WTC11 (cell line): ENCODE measurements around the gene IL6R. TPM values are rescaled to one million over a fixed set of nuclear protein-coding genes. Genes with fewer than 3 reads are reported as not detected.

Source experiments
- ATAC-seq: fragments of 200-7000 bp; cut with Tn5 transposase; 2 replicates; pipeline ENCODE4 v1.10.0; 2021; ENCODE audit warnings: mild to moderate bottlenecking, moderate library complexity
- CTCF ChIA-PET: fragments of 300-600 bp; sonication (Branson Sonifier 250); formaldehyde crosslinking; loops from one replicate; lab custom pipeline; 2021; ENCODE audit warnings: antibody characterized with exemption; lab: Charles Lee
- POLR2A ChIA-PET: fragments of 350-600 bp; sonication (Branson Sonifier 250); formaldehyde crosslinking; loops from one replicate; lab custom pipeline; 2021; ENCODE audit warnings: antibody characterized with exemption; lab: Charles Lee
- DNase-seq: peaks from one replicate; pipeline ENCODE4 v3.0.0; 2021; ENCODE audit warnings: low spot score
- H3K27ac Mint-ChIP-seq: 2 replicates; pipeline ENCODE4 v1.8.0; 2021; ENCODE audit warnings: mixed read lengths
- H3K27me3 Mint-ChIP-seq: 2 replicates; pipeline ENCODE4 v1.8.0; 2021; ENCODE audit warnings: low read depth, mild to moderate bottlenecking, moderate library complexity, mixed read lengths
- H3K36me3 Mint-ChIP-seq: 2 replicates; pipeline ENCODE4 v1.8.0; 2021; ENCODE audit warnings: mixed read lengths
- H3K4me1 Mint-ChIP-seq: 2 replicates; pipeline ENCODE4 v1.8.0; 2022; ENCODE audit warnings: mixed read lengths
- H3K4me3 Mint-ChIP-seq: 2 replicates; pipeline ENCODE4 v1.8.0; 2021; ENCODE audit warnings: mild to moderate bottlenecking, moderate library complexity, mixed read lengths
- H3K9me3 Mint-ChIP-seq: 2 replicates; pipeline ENCODE4 v1.8.0; 2021; ENCODE audit warnings: mixed read lengths
- EMX1 ChIP-seq: fragments of 250-450 bp; sonication (Bioruptor Pico); IDR thresholded peaks from 2 replicates; pipeline ENCODE4 v1.8.0; 2021; ENCODE audit warnings: mild to moderate bottlenecking
- FOXK1 ChIP-seq: sonication (generic); formaldehyde crosslinking; IDR thresholded peaks from 2 replicates; pipeline ENCODE4 v1.8.0; 2022; ENCODE audit warnings: mild to moderate bottlenecking, moderate library complexity, missing genetic modification reagents
- FOXP1 ChIP-seq: sonication (generic); formaldehyde crosslinking; IDR thresholded peaks from 2 replicates; pipeline ENCODE4 v1.8.0; 2022; ENCODE audit warnings: missing genetic modification reagents, mild to moderate bottlenecking, moderate library complexity, borderline replicate concordance
- NFATC4 ChIP-seq: fragments of 250-450 bp; sonication (Bioruptor Pico); IDR thresholded peaks from 2 replicates; pipeline ENCODE4 v1.9.0; 2021; ENCODE audit warnings: mild to moderate bottlenecking
- NR2C2 ChIP-seq: sonication (generic); formaldehyde crosslinking; IDR thresholded peaks from 2 replicates; pipeline ENCODE4 v1.8.0; 2022; ENCODE audit warnings: mild to moderate bottlenecking, missing genetic modification reagents
- ZNF138 ChIP-seq: sonication (generic); formaldehyde crosslinking; conservative IDR thresholded peaks from 2 replicates; pipeline ENCODE4 v1.8.1; 2022; ENCODE audit warnings: mild to moderate bottlenecking, moderate library complexity, missing genetic modification reagents
- ZNF263 ChIP-seq: sonication (generic); formaldehyde crosslinking; IDR thresholded peaks from 2 replicates; pipeline ENCODE4 v1.8.1; 2022; ENCODE audit warnings: low read depth, mild to moderate bottlenecking, moderate library complexity, missing genetic modification reagents
- ZNF396 ChIP-seq: fragments of 250-450 bp; sonication (Bioruptor Pico); IDR thresholded peaks from 2 replicates; pipeline ENCODE4 v1.8.0; 2021; ENCODE audit warnings: mild to moderate bottlenecking, moderate library complexity, borderline replicate concordance
- total RNA-seq: library from RNA; stranded (reverse); gene quantifications from 3 replicates; pipeline ENCODE4 v1.2.3, GENCODE V29; 2021
- TF ChIP-seq, protein P1 (sequence below): fragments of 250-450 bp; sonication (Bioruptor Pico); conservative IDR thresholded peaks from 2 replicates; pipeline ENCODE4 v1.9.0; 2021; ENCODE audit warnings: mild to moderate bottlenecking
- TF ChIP-seq, protein P2 (sequence below): sonication (generic); formaldehyde crosslinking; IDR thresholded peaks from 2 replicates; pipeline ENCODE4 v1.8.0; 2022; ENCODE audit warnings: mild to moderate bottlenecking, missing genetic modification reagents
- TF ChIP-seq, protein P3 (sequence below): sonication (generic); formaldehyde crosslinking; IDR thresholded peaks from 2 replicates; pipeline ENCODE4 v1.8.0; 2023; ENCODE audit warnings: mild to moderate bottlenecking, missing genetic modification reagents
- TF ChIP-seq, protein P4 (sequence below): sonication (generic); formaldehyde crosslinking; IDR thresholded peaks from 2 replicates; pipeline ENCODE4 v1.8.1; 2023; ENCODE audit warnings: mild to moderate bottlenecking, missing genetic modification reagents
- TF ChIP-seq, protein P5 (sequence below): sonication (generic); formaldehyde crosslinking; IDR thresholded peaks from 2 replicates; pipeline ENCODE4 v1.8.1; 2022; ENCODE audit warnings: low read depth, mild to moderate bottlenecking, moderate library complexity, missing genetic modification reagents, borderline replicate concordance
- TF ChIP-seq, protein P6 (sequence below): fragments of 250-450 bp; sonication (Bioruptor Pico); IDR thresholded peaks from 2 replicates; pipeline ENCODE4 v1.8.0; 2021; ENCODE audit warnings: mild to moderate bottlenecking
- TF ChIP-seq, protein P7 (sequence below): sonication (generic); formaldehyde crosslinking; IDR thresholded peaks from 2 replicates; pipeline ENCODE4 v1.8.1; 2022; ENCODE audit warnings: mild to moderate bottlenecking, missing genetic modification reagents, moderate library complexity, borderline replicate concordance

Gene IL6R
- total RNA-seq, 1 experiment from 2014 or later: 7.0 TPM

DNA sequence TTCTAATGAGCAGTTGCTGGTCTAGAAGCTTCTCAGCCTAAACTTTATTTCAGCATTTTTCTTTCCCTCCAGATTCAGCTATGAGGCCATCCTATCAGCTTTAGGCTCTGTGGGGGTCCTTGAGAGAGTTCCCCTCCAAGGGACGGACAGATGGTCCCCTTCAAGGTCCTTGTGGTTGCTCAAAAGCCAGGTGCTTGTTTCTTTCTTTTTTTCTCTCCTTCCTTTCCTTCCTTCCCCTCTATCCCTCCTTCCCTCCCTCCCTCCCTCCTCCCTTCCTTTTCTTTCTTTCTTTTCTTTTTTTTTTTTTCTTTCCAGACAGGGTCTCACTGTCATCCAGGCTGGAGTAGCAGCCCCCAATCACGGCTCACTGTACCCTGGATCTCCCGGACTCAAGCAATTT lies 1.2 kb upstream of the IL6R start:
- Mint-ChIP-seq H3K4me1 (peaks cover 24% of the 10 kb centered on the region), H3K27me3 (peaks cover 49% of the 10 kb centered on the region)
- POLR2A ChIA-PET: no interaction called here
- TF ChIP-seq, protein P1, sequence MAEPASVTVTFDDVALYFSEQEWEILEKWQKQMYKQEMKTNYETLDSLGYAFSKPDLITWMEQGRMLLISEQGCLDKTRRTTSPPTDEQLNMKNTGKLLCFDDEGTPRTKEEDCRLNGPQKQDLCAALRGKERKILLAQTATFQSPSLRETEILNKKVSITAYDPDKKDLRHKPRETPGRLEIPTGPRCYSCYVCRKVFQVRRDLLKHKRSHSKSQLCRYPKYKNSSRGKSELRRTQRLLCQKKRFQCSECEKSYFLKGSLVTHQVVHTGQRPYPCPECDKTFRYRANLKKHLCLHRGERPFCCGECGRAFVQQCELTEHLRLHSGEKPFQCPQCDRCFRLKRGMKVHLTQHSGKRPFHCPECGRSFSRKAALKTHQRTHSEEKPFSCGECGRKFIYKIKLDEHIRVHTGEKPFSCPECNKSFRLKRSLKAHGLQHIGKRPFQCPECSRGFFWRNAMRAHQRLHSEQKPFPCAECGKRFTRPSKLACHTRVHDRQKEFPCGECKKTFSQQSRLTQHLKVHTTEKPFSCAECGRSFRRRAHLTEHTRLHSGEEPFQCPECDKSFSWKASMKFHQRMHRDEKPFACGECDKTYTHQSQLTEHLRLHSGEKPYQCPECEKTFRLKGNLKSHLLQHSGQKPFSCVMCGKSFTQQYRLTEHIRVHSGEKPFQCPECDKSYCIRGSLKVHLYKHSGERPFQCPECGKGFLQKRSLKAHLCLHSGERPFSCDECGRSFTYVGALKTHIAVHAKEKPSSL (CRISPR knock-in tag): no peak
- TF ChIP-seq, protein P2, sequence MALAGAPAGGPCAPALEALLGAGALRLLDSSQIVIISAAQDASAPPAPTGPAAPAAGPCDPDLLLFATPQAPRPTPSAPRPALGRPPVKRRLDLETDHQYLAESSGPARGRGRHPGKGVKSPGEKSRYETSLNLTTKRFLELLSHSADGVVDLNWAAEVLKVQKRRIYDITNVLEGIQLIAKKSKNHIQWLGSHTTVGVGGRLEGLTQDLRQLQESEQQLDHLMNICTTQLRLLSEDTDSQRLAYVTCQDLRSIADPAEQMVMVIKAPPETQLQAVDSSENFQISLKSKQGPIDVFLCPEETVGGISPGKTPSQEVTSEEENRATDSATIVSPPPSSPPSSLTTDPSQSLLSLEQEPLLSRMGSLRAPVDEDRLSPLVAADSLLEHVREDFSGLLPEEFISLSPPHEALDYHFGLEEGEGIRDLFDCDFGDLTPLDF: no peak
- TF ChIP-seq, protein P3, sequence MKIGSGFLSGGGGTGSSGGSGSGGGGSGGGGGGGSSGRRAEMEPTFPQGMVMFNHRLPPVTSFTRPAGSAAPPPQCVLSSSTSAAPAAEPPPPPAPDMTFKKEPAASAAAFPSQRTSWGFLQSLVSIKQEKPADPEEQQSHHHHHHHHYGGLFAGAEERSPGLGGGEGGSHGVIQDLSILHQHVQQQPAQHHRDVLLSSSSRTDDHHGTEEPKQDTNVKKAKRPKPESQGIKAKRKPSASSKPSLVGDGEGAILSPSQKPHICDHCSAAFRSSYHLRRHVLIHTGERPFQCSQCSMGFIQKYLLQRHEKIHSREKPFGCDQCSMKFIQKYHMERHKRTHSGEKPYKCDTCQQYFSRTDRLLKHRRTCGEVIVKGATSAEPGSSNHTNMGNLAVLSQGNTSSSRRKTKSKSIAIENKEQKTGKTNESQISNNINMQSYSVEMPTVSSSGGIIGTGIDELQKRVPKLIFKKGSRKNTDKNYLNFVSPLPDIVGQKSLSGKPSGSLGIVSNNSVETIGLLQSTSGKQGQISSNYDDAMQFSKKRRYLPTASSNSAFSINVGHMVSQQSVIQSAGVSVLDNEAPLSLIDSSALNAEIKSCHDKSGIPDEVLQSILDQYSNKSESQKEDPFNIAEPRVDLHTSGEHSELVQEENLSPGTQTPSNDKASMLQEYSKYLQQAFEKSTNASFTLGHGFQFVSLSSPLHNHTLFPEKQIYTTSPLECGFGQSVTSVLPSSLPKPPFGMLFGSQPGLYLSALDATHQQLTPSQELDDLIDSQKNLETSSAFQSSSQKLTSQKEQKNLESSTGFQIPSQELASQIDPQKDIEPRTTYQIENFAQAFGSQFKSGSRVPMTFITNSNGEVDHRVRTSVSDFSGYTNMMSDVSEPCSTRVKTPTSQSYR (CRISPR knock-in tag): no peak
- TF ChIP-seq NR2C2 (no peak), FOXP1 (CRISPR knock-in tag) (no peak)
- TF ChIP-seq, protein P4, sequence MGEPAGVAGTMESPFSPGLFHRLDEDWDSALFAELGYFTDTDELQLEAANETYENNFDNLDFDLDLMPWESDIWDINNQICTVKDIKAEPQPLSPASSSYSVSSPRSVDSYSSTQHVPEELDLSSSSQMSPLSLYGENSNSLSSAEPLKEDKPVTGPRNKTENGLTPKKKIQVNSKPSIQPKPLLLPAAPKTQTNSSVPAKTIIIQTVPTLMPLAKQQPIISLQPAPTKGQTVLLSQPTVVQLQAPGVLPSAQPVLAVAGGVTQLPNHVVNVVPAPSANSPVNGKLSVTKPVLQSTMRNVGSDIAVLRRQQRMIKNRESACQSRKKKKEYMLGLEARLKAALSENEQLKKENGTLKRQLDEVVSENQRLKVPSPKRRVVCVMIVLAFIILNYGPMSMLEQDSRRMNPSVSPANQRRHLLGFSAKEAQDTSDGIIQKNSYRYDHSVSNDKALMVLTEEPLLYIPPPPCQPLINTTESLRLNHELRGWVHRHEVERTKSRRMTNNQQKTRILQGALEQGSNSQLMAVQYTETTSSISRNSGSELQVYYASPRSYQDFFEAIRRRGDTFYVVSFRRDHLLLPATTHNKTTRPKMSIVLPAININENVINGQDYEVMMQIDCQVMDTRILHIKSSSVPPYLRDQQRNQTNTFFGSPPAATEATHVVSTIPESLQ (CRISPR knock-in tag): no peak
- TF ChIP-seq, all 79 proteins: peak for 0
- CTCF ChIA-PET: interaction anchor here (0.6 to 1.7 kb wide), 5 partner anchors 69 to 338 kb away, joined by 3 to 6 read pairs (median 5); no protein-coding TSS in a partner anchor
- ATAC-seq (no peak), DNase-seq (no peak)
- H3K9me3 Mint-ChIP-seq: no peaks in the 10 kb centered on the region
- H3K4me3 Mint-ChIP-seq: no peak overlapping the region
- H3K27ac Mint-ChIP-seq: no peak overlapping the region
- H3K36me3 Mint-ChIP-seq: no peaks in the 10 kb centered on the region

DNA sequence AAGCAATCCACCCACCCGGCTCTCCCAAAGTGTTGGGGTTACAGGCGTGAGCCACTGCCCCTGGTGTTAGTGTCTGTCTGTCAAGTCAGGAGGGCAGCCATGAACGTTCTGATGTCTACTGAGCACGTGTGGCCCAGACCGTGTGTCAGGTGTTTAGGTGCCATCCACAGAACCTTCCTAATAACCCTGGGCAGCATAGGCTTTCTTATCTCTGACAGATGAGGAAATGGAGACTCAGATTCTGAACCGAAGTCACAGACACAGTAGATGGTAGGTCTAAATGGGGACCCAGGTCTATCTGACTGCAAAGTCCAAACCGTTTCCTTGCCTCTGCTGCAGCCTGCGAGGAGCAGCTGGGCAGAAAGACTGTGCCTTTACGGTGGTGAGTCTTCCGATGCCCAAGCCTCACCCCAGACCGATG lies 622 bp upstream of the IL6R start:
- ATAC-seq: no peak
- Mint-ChIP-seq H3K36me3 (no peaks in the 10 kb centered on the region), H3K4me3 (peak overlapping the region; percentile 69), H3K27ac (no peak overlapping the region), H3K9me3 (no peaks in the 10 kb centered on the region), H3K27me3 (peaks cover 49% of the 10 kb centered on the region), H3K4me1 (peaks cover 28% of the 10 kb centered on the region)
- DNase-seq: no peak
- ChIA-PET POLR2A (no interaction called here), CTCF (interaction anchor here (0.6 to 1.7 kb wide), 4 partner anchors 70 to 337 kb away, joined by 3 to 6 read pairs (median 4); no protein-coding TSS in a partner anchor)
- no peak for TF ChIP-seq FOXK1 (CRISPR knock-in tag)
- no peak for TF ChIP-seq ZNF263
- TF ChIP-seq ZNF138 (CRISPR knock-in tag): no peak
- TF ChIP-seq, protein P5, sequence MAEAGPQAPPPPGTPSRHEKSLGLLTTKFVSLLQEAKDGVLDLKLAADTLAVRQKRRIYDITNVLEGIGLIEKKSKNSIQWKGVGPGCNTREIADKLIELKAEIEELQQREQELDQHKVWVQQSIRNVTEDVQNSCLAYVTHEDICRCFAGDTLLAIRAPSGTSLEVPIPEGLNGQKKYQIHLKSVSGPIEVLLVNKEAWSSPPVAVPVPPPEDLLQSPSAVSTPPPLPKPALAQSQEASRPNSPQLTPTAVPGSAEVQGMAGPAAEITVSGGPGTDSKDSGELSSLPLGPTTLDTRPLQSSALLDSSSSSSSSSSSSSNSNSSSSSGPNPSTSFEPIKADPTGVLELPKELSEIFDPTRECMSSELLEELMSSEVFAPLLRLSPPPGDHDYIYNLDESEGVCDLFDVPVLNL (CRISPR knock-in tag): no peak
- no peak for TF ChIP-seq NFATC4 (CRISPR knock-in tag)
- TF ChIP-seq ZNF396 (CRISPR knock-in tag): no peak
- TF ChIP-seq, protein P6, sequence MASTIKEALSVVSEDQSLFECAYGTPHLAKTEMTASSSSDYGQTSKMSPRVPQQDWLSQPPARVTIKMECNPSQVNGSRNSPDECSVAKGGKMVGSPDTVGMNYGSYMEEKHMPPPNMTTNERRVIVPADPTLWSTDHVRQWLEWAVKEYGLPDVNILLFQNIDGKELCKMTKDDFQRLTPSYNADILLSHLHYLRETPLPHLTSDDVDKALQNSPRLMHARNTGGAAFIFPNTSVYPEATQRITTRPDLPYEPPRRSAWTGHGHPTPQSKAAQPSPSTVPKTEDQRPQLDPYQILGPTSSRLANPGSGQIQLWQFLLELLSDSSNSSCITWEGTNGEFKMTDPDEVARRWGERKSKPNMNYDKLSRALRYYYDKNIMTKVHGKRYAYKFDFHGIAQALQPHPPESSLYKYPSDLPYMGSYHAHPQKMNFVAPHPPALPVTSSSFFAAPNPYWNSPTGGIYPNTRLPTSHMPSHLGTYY: no peak
- no peak for TF ChIP-seq EMX1 (CRISPR knock-in tag)
- TF ChIP-seq, protein P7, sequence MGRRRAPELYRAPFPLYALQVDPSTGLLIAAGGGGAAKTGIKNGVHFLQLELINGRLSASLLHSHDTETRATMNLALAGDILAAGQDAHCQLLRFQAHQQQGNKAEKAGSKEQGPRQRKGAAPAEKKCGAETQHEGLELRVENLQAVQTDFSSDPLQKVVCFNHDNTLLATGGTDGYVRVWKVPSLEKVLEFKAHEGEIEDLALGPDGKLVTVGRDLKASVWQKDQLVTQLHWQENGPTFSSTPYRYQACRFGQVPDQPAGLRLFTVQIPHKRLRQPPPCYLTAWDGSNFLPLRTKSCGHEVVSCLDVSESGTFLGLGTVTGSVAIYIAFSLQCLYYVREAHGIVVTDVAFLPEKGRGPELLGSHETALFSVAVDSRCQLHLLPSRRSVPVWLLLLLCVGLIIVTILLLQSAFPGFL (CRISPR knock-in tag): no peak
